Lung (tissue), 12 donors: Measurements from ENCODE around the gene BAHD1. TPM values are rescaled to one million over a fixed set of nuclear protein-coding genes. Genes with fewer than 3 reads are reported as not detected.
A peak's percentile ranks its signal among the peaks of the same experiment; 100 is the strongest.

Source experiments
- ATAC-seq: fragments of 200-7000 bp; cut with Tn5 transposase; one replicate; pipeline ENCODE4 v1.9.1; 2020; ENCODE audit warnings: moderate number of reproducible peaks; ENCODE audit not compliant: insufficient read depth, low FRiP score
- DNase-seq, 3 donors: peaks; one replicate each; pipeline ENCODE4 v3.0.0-alpha.2; 2013 to 2017
- H3K27ac ChIP-seq, 2 donors: one replicate each; pipeline ENCODE4 v1.5.1; 2013; ENCODE audit warnings: mild to moderate bottlenecking in 2 of 2, moderate library complexity in 2 of 2, control low read depth in 1 of 2, inconsistent platforms in 1 of 2, low read depth in 1 of 2, low read length in 1 of 2
- H3K27me3 ChIP-seq, 3 donors: one replicate each; pipeline ENCODE4 v1.5.1; 2013; ENCODE audit warnings: low read length in 2 of 3; ENCODE audit not compliant: control insufficient read depth in 3 of 3, insufficient read depth in 3 of 3
- H3K36me3 ChIP-seq, 4 donors: one replicate each; pipeline ENCODE4 v1.5.1; 2013; ENCODE audit warnings: low read length in 4 of 4, mild to moderate bottlenecking in 1 of 4, moderate library complexity in 1 of 4; ENCODE audit not compliant: control insufficient read depth in 4 of 4, insufficient read depth in 4 of 4
- H3K4me1 ChIP-seq, 5 donors: one replicate each; pipeline ENCODE4 v1.5.1; 2013; ENCODE audit warnings: low read length in 5 of 5, mild to moderate bottlenecking in 2 of 5, moderate library complexity in 1 of 5; ENCODE audit not compliant: control insufficient read depth in 5 of 5, insufficient read depth in 5 of 5
- H3K4me3 ChIP-seq: one replicate; pipeline ENCODE4 v1.5.1; 2013; ENCODE audit warnings: mild to moderate bottlenecking, control low read depth, moderate library complexity
- H3K9ac ChIP-seq, 2 donors: one replicate each; pipeline ENCODE4 v1.5.1; 2013; ENCODE audit warnings: low read length in 2 of 2, control low read depth in 1 of 2; ENCODE audit not compliant: insufficient read depth in 1 of 2
- H3K9me3 ChIP-seq, 4 donors: one replicate each; pipeline ENCODE4 v1.5.1; 2013; ENCODE audit warnings: low read length in 3 of 4, mild to moderate bottlenecking in 1 of 4, moderate library complexity in 1 of 4; ENCODE audit not compliant: control insufficient read depth in 4 of 4, insufficient read depth in 3 of 4
- CTCF ChIP-seq: IDR thresholded peaks from 2 replicates; pipeline ENCODE4 v1.5.1; 2012; ENCODE audit warnings: mild to moderate bottlenecking; ENCODE audit errors: control extremely low read depth, extremely low read depth
- WGBS, 2 donors: extraction: QIAGEN DNeasy Blood & Tissue Kit; methylation state at CpG; one replicate each; pipeline ENCODE4 v1.1.7; 2013; 5-methylcytosine and 5-hydroxymethylcytosine counted together
- polyA plus RNA-seq, 2 donors: library from polyadenylated mRNA; stranded (reverse); fragments of 200-250 nt; gene quantifications; one replicate each; pipeline ENCODE4 v1.2.1, GENCODE V29; 2013
- total RNA-seq, 2 donors: library from RNA; depleted of rRNA in 1 of 2; stranded (reverse); fragments of >200 nt in 1 of 2; gene quantifications; one replicate each; pipeline ENCODE4 v1.2.1, GENCODE V29; 2014 to 2021
- donor health status: control.
- donor health status: control.
- donor health status: Bipolar disorder and iron deficiency.
- donor health status: healthy.
- donor health status: DM: yes; HTN: yes; CAD: no.

BAHD1 gene
- total and polyA plus RNA-seq, 4 donors = 11.3 to 28.1 (median 13.7) TPM

DNA sequence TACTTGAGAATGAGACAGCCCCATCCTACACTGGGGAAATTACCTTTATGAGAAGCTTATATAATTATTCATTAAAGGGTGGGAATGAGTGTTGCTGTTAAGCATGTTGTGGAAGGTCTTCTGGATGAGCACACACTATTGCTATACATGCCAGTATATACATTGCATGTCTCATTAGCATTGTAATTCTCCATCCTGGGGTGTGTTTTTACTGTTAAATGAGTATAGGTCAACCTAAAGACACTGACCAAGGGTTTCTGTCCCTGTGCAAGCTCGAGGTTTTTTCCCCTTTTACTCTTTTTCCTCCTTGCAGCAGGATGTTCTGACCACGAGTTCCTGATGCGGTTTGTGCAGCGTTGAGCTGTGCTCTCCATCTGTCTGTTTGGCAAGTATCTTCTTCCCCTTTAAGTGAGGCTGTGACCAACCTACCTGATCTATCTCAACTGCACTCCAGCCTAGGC is 42.3 kb upstream of the BAHD1 start:
- ATAC-seq (no peak), DNase-seq (peak in 1 of 3 donors; percentile 12)
- Histone ChIP-seq H3K36me3 (peaks cover 0 to 5% (median 4%) of the 10 kb centered on the region in 4 donors), H3K9ac (no peak overlapping the region), H3K9me3 (no peaks in the 10 kb centered on the region), H3K4me1 (peaks cover 0 to 3% (median 0%) of the 10 kb centered on the region in 5 donors), H3K27me3 (no peaks in the 10 kb centered on the region), H3K27ac (no peak overlapping the region), H3K4me3 (no peak overlapping the region)
- 27 to 43% methylated on average over 4 of the region's 4 CpGs for WGBS, 2 donors
- TF ChIP-seq CTCF = no peak

DNA sequence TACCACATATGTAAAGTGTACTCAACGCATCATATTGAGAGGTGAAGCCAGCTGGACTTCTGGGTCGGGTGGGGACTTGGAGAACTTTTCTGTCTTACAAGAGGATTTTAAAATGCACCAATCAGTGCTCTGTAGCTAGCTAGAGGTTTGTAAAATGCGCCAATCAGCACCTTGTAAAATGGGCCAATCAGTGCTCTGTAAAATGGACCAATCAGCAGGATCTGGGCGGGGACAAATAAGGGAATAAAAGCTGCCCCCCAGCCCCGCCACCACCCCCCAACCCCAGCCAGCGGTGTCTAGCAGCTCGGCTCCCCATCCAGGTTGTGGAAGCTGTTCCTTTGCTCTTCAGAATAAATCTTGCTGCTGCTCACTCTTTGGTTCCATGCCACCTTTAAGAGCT is 41.4 kb upstream of the BAHD1 start:
- DNase-seq (no peak), ATAC-seq (no peak)
- no peaks in the 10 kb centered on the region for H3K27me3 ChIP-seq
- H3K9ac ChIP-seq = no peak overlapping the region
- H3K4me1 ChIP-seq = peaks cover 0 to 3% (median 0%) of the 10 kb centered on the region in 5 donors
- no peak overlapping the region for H3K27ac ChIP-seq
- H3K36me3 ChIP-seq = no peaks in the 10 kb centered on the region
- no peaks in the 10 kb centered on the region for H3K9me3 ChIP-seq
- TF ChIP-seq CTCF = no peak
- no peak overlapping the region for H3K4me3 ChIP-seq
- WGBS, 2 donors = 80 to 82% methylated on average over 7 of the region's 7 CpGs

DNA sequence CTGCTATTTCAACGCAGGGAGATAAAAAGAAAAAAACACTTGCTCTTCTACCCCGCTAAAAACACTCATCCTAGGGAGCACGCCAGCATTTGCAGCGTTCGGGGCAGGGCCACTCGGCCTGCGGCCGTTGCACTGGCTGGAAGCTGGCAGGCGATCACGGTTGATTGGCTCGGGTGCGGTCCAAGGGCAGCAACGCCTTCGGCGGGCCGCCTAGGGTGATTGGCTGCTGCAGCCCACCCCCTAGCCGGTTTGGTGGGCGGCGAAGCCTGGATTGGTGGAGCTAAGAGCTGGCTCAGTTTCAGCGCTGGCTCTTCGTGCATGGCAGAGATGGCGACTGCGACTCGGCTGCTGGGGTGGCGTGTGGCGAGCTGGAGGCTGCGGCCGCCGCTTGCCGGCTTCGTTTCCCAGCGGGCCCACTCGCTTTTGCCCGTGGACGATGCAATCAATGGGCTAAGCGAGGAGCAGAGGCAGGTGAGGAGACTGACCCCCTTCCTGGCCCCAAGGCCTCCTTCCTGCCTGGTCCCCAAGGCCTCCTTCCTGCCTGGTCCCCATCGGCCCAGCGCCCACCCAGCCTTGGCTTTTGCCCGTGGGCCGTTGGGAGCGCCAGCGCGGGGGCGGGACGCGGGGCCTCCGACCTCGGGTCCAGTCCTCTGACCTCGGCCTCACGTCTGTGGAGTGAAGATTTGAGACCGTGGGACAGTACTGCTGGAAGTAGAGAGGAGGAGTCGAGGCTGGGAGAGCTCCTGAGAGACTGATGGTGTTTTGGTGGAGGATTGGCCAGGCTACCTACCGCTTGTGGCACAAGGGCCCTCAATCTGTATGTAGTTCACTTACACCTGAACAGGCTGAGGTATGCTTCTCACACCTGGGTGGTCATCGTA is 35.0 kb upstream of the BAHD1 start, which contains the start of gene IVD:
IVD (plus strand) TSS at position 295 of the 881 bp plus-strand sequence; CDS start at position 328, 33 bp downstream.
- Histone ChIP-seq H3K4me3 (peak within 1 kb of the TSS; percentile 89), H3K27ac (peak within 1 kb of the TSS; percentile 58 to 85), H3K36me3 (peaks cover 2 to 20% (median 9%) of the 10 kb centered on the region in 4 donors), H3K4me1 (peaks cover 0 to 16% (median 3%) of the 10 kb centered on the region in 5 donors), H3K9me3 (no peaks in the 10 kb centered on the region), H3K9ac (peak within 1 kb of the TSS; percentile 49 to 82), H3K27me3 (no peaks in the 10 kb centered on the region)
- WGBS, 2 donors = 1% methylated on average over 52 to 54 of the region's 54 CpGs
- TF ChIP-seq CTCF = no peak
- ATAC-seq = peak; percentile 97
- peak; percentile 96 to 98 (median 96) for DNase-seq
